Heart right ventricle (tissue), 16 donors: Measurements from ENCODE around the gene KRTAP10-3. TPM values are rescaled to one million over a fixed set of nuclear protein-coding genes. Genes with fewer than 3 reads are reported as not detected.

Experiments
- ATAC-seq, 8 donors: fragments of 200-7000 bp; cut with Tn5 transposase; one replicate each; pipeline ENCODE4 v1.9.1; 2020; ENCODE audit warnings: mild to moderate bottlenecking in 8 of 8, moderate library complexity in 8 of 8, moderate number of reproducible peaks in 1 of 8
- DNase-seq, 2 donors: peaks; one replicate each; pipeline ENCODE4 v3.0.0-alpha.2; 2020
- H3K27ac ChIP-seq, 10 donors: fragments of 200-600 bp; sonication (generic) in 2 of 10; one replicate each; pipeline versions ENCODE4 v1.5.0 to v1.8.0; 2020 to 2022; ENCODE audit warnings: mild to moderate bottlenecking in 3 of 10
- H3K27me3 ChIP-seq, 7 donors: fragments of 200-600 bp; one replicate each; pipeline ENCODE4 v1.8.0; 2021 to 2022; ENCODE audit warnings: mild to moderate bottlenecking in 2 of 7
- H3K36me3 ChIP-seq, 9 donors: fragments of 200-600 bp; sonication (generic) in 1 of 9; one replicate each; pipeline versions ENCODE4 v1.5.0 to v1.8.0; 2020 to 2022; ENCODE audit warnings: mild to moderate bottlenecking in 2 of 9
- H3K4me1 ChIP-seq, 9 donors: fragments of 200-600 bp; sonication (generic) in 1 of 9; one replicate each; pipeline versions ENCODE4 v1.5.0 to v1.8.0; 2020 to 2022; ENCODE audit warnings: mild to moderate bottlenecking in 4 of 9
- H3K4me3 ChIP-seq, 10 donors: fragments of 200-600 bp; sonication (generic) in 2 of 10; one replicate each; pipeline versions ENCODE4 v1.5.0 to v1.8.0; 2020 to 2022; ENCODE audit warnings: mild to moderate bottlenecking in 7 of 10, moderate library complexity in 2 of 10
- H3K9me3 ChIP-seq, 11 donors: fragments of 200-600 bp in 10 of 11; sonication (generic) in 2 of 11; one replicate each; pipeline versions ENCODE4 v1.5.0 to v1.8.0; 2013 to 2022; ENCODE audit warnings: mild to moderate bottlenecking in 2 of 11, control low read depth in 1 of 11, moderate library complexity in 1 of 11
- CTCF ChIP-seq, 9 donors: fragments of 200-600 bp; sonication (generic) in 2 of 9; IDR thresholded peaks; one replicate each; pipeline versions ENCODE4 v1.5.0 to v1.8.0; 2021 to 2022; ENCODE audit warnings: antibody characterized with exemption in 9 of 9, mild to moderate bottlenecking in 5 of 9, moderate library complexity in 1 of 9
- WGBS, 2 donors: extraction: QIAGEN DNeasy Blood & Tissue Kit; methylation state at CpG; one replicate each; pipeline ENCODE4 v1.1.7; 2013; ENCODE audit warnings: inconsistent platforms in 1 of 2; 5-methylcytosine and 5-hydroxymethylcytosine counted together
- intact Hi-C, 10 donors: fragments of 100-400 bp; cut with DNase I; formaldehyde crosslinking; loops; one replicate each; pipeline versions ENCODE4 v1.11.1 to v1.14.2; 2022
- polyA plus RNA-seq, 2 donors: library from polyadenylated mRNA; stranded (reverse); fragments of 200-250 nt; gene quantifications; one replicate each; pipeline ENCODE4 v1.2.3, GENCODE V29; 2013
- total RNA-seq, 10 donors: library from RNA; stranded (reverse); fragmentation: NEBNext Ultra II Directional in 3 of 10; extraction: Animal tissue kit (Norgen Biotek cat#: 25700) in 3 of 10; gene quantifications; one replicate each; pipeline versions ENCODE4 v1.2.1 to v1.2.4, GENCODE V29; 2021 to 2023
- donor health status: Arrhythmogenic right ventricular cardiomyopathy.
- donor health status: ischemic (EF 13 %, LVEDD 7.1; RV severe dilation, severe dysfunction).
- donor health status: healthy with polysubstance abuse.
- donor health status: DM: no; HTN: yes; CAD: no.
- donor health status: DM: no; HTN: no; CAD: no.
- donor health status: ischemic (EF 25% LVEDD 6.9; RV normal size, moderate dysfunction).
- donor health status: ischemic (EF 25% LVEDD 5.7; RV mildly dilated, moderate dysfunction).
- donor health status: healthy.
- donor health status: DM: yes; HTN: yes; CAD: no.
- donor health status: Ischemic cardiomyopathy.
- donor health status: ischemic (EF 35%, LVEDD 5.7; RV mildly dilated, moderate dysfunction).
- donor health status: nonischemic (EF 11% LVEDD 7.7; RV severe dilation, severe dysfunction).
- donor health status: DM: yes; HTN: yes; CAD: no.
- donor health status: PGD.
- donor health status: ischemic (EF 29% LVEDD 5.4; RV normal size, mild dysfunction).
- donor health status: nonischemic (EF 23%, LVEDD 6.1; RV moderate dilation, normal function).

KRTAP10-3 gene
- total and polyA plus RNA-seq, 12 donors = not detected

DNA sequence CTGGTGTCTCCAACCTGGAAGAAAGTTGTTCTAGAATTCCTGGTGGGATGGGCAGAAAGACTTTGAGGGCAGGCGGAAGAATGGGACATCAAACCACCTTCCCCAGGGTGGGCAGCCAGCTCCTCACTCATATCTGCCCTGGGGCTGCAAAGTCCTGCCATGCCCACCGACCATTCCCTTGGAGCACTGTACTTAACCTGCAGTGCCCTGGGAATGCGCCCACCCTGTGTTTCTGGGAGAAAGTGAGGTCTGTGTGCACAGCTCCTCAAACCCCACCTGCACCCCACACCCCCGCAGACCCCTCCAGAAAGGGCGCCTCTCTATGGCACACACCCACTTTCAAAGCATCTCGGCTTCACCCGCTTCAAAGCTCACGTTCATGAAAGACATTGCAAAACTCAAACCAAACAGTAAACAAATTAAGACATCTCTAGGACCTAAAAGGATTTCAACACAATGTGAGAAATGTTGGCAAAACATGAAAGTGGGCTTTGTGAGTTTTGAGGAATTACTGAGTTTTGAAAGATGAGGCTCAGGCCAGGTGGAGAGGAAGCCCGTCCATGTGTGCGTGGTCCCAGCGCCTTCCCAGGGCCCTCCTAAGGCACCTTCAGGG, 43.7 kb downstream of the KRTAP10-3 start:
- DNase-seq (peak in 1 of 2 donors; percentile 2), ATAC-seq (no peak)
- Histone ChIP-seq H3K4me3 (no peak overlapping the region), H3K27me3 (peaks cover 0 to 29% (median 14%) of the 10 kb centered on the region in 7 donors), H3K27ac (no peak overlapping the region), H3K4me1 (peaks cover 0 to 10% (median 6%) of the 10 kb centered on the region in 9 donors), H3K36me3 (no peaks in the 10 kb centered on the region), H3K9me3 (no peaks in the 10 kb centered on the region)
- 84 to 90% methylated on average over 11 of the region's 11 CpGs for WGBS, 2 donors
- intact Hi-C loops = loop anchor here in 6 of 10 donors (5.0 to 10.0 kb wide), 4 partner anchors 222 to 280 kb away; no protein-coding TSS in a partner anchor
- TF ChIP-seq CTCF (IDR thresholded peaks at IDR 0.05) = no peak

DNA sequence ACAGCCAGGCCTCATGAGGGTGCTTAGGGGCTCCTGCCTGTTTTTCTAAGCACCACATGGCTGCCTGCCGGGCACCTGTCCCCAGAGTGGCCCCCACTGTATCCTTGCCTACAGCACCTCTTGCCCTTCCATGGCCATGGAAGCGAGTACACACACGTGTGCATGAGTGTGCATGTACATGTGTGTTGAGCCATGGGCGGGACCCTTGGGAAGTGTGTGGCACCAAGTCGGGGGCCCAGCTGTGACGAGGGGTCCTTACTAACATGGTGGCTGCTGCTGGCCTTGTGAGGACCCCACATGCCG, 44.4 kb downstream of the KRTAP10-3 start:
- WGBS, 2 donors = 89 to 93% methylated on average over 7 of the region's 7 CpGs
- H3K27ac ChIP-seq = no peak overlapping the region
- no peak overlapping the region for H3K4me3 ChIP-seq
- intact Hi-C loops = loop anchor here in 6 of 10 donors (5.0 to 10.0 kb wide), 3 partner anchors 228 to 281 kb away; no protein-coding TSS in a partner anchor
- DNase-seq (peak in 1 of 2 donors; percentile 2), ATAC-seq (no peak)
- H3K36me3 ChIP-seq = no peaks in the 10 kb centered on the region
- no peaks in the 10 kb centered on the region for H3K9me3 ChIP-seq
- H3K27me3 ChIP-seq = peaks cover 0 to 27% (median 17%) of the 10 kb centered on the region in 7 donors
- no peak for TF ChIP-seq CTCF (IDR thresholded peaks at IDR 0.05)
- H3K4me1 ChIP-seq = peaks cover 0 to 10% (median 6%) of the 10 kb centered on the region in 9 donors

DNA sequence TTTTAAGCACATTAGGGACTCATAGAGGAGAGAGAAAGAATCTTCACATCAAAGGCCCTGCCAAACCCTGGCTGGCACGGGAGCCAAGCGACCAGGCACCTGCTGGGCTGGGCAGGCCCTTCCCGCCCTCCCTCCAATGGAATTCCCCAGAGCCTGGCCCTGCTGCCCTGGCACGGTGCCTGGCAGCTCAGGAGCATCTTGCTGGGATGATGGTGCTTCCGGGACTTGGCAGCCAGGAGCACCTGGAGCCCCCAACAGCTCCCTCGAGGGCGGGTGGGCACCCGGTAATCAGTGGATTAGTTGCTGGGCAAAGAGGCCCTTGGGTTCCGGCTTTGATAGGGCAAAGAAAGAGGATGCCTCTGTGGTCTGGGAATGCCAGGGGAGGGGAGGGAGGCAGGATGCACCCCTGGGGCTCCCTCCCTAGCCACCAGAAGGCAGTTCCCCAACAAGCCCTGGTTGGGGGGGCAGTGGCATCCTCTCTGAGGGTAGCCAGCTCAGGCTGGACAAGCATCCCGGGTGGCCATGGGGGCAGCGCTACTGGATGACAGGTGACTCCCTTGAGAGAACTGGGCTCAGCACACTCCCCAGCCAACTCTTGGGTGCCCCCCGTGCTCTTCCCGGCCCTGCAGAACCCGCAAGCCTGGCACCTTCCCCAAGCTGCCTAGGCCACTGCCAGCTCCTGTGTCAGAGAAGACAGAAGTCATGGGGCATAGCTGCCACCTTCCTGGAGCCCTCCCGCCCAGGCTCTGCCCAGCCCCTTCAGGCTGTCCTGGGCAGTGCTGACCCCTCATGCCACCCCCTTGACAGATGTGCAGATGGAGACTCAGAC, 45.0 kb downstream of the KRTAP10-3 start:
- DNase-seq = peak in 1 of 2 donors; percentile 6
- Histone ChIP-seq H3K4me3 (no peak overlapping the region), H3K9me3 (no peaks in the 10 kb centered on the region), H3K27ac (no peak overlapping the region), H3K36me3 (no peaks in the 10 kb centered on the region), H3K4me1 (peaks cover 0 to 10% (median 6%) of the 10 kb centered on the region in 9 donors), H3K27me3 (peaks cover 0 to 31% (median 17%) of the 10 kb centered on the region in 7 donors)
- intact Hi-C loops = loop anchor here in 6 of 10 donors (5.0 to 10.0 kb wide), 3 partner anchors 229 to 281 kb away; no protein-coding TSS in a partner anchor
- WGBS, 2 donors = 64 to 73% methylated on average over 15 of the region's 15 CpGs
- ATAC-seq = no peak
- TF ChIP-seq CTCF (IDR thresholded peaks at IDR 0.05) = no peak

DNA sequence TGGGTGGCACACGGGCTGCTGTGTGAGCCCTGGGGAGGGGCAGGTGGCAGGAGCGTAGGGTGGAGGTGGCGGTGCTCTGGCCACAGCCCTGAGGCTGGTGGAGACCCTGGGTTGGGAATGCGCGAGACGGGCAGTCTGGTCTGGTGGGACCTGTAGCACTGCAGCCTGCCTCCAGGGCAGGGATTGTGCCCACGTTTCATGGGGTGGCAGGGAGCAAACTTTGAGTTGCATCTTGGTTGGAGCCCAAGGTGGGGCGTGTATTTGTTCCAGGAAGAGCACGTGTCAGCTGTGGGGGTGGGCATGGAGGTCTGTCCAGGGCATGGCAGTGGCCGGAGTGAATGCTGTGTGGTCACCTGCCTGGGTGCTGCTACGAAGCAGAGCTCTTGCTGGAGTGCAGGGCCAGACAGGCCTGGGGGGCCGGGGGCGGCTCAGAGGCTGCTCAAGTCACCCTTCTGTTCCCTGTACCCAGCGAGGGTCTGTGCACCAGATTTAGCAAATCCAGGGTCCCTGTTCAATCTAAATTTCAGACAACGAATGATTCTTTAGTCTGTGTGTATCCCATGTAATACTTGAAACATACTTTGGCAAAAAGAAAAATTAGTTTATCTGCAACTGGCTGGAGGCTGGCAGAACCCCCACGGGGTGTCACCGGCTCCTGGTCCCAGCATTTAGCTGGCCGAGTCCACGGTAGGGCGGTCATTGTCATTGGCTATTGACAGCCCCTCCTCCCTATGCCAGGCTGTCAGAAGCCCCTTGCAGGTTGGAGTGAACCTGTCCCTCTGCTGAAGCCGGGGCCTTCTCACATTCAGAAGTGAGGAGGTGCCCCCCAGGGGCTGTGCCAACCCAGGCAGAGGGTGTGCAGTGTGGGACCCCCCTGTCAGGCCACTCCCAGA, 45.9 kb downstream of the KRTAP10-3 start:
- Histone ChIP-seq H3K4me1 (peaks cover 0 to 10% (median 6%) of the 10 kb centered on the region in 9 donors), H3K27ac (no peak overlapping the region), H3K36me3 (no peaks in the 10 kb centered on the region), H3K4me3 (no peak overlapping the region), H3K27me3 (peaks cover 0 to 39% (median 17%) of the 10 kb centered on the region in 7 donors), H3K9me3 (no peaks in the 10 kb centered on the region)
- intact Hi-C loops = loop anchor here in 6 of 10 donors (5.0 to 10.0 kb wide), 3 partner anchors 230 to 282 kb away; no protein-coding TSS in a partner anchor
- WGBS, 2 donors = 76 to 82% methylated on average over 21 of the region's 21 CpGs
- no peak for ATAC-seq
- peak in 1 of 2 donors; percentile 4 for DNase-seq
- TF ChIP-seq CTCF (IDR thresholded peaks at IDR 0.05) = no peak
